Lower leg skin (tissue), 3 donors: ENCODE data around the gene HSP90AA1.

ENCODE experiments used
- CTCF ChIP-seq, 3 donors: fragments of 450-650 bp; IDR thresholded peaks; one replicate each; pipeline ENCODE4 v1.5.1; 2016; ENCODE audit warnings: antibody characterized with exemption in 3 of 3, mild to moderate bottlenecking in 3 of 3, moderate library complexity in 2 of 3
- POLR2A ChIP-seq, 2 donors: fragments of 450-650 bp; IDR thresholded peaks; one replicate each; pipeline ENCODE4 v1.6.1; 2016 to 2017; ENCODE audit warnings: antibody characterized with exemption in 2 of 2, mild to moderate bottlenecking in 1 of 2, moderate library complexity in 1 of 2

DNA sequence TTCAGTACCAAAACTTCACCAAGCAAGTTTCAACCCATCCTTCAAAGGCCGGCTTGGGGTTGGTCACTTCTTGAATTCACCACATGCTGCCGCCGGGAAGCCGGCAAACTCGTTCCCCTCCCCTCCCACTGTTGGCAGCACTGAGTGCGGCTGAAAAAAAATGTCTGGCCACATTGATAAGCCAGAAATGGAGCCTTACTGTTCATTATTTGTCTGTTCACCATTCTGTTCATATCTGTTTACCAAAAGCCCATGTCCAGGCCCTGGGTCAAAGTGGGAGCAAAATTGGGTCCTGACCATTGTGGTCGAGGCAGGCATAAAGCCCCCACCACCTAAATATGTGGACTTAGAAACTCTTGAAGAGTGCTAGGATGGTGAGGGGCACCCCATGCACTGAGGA, 7.3 kb upstream of the HSP90AA1 start:
- TF ChIP-seq CTCF (IDR thresholded peaks at IDR 0.05): no peak
- TF ChIP-seq POLR2A (IDR thresholded peaks at IDR 0.05): no peak
